Astrocyte of the cerebellum (primary cell): ENCODE measurements around the gene MSI2.

Experiments
- DNase-seq: peaks from one replicate; pipeline ENCODE4 v3.0.0-alpha.2; 2011; ENCODE audit warnings: low read depth
- H3K4me3 ChIP-seq: 2 replicates; pipeline ENCODE4 v1.5.1; 2011; ENCODE audit warnings: mild to moderate bottlenecking, low read depth, low read length, moderate library complexity
- in situ Hi-C: cut with HindIII; loops from 2 replicates; pipeline ENCODE4 v1.10.0; 2017; ENCODE audit warnings: low sequenced_read_pairs
- TF ChIP-seq, protein P1 (sequence below): IDR thresholded peaks from 2 replicates; pipeline ENCODE4 v1.5.1; 2012; ENCODE audit warnings: low read length, low read depth, moderate library complexity, mild to moderate bottlenecking; ENCODE audit errors: missing control alignments

The MSI2 gene

GRCh38 chr17:57629470-57629869 lies 373.1 kb downstream of the MSI2 start:
- no peak for DNase-seq
- TF ChIP-seq, protein P1, sequence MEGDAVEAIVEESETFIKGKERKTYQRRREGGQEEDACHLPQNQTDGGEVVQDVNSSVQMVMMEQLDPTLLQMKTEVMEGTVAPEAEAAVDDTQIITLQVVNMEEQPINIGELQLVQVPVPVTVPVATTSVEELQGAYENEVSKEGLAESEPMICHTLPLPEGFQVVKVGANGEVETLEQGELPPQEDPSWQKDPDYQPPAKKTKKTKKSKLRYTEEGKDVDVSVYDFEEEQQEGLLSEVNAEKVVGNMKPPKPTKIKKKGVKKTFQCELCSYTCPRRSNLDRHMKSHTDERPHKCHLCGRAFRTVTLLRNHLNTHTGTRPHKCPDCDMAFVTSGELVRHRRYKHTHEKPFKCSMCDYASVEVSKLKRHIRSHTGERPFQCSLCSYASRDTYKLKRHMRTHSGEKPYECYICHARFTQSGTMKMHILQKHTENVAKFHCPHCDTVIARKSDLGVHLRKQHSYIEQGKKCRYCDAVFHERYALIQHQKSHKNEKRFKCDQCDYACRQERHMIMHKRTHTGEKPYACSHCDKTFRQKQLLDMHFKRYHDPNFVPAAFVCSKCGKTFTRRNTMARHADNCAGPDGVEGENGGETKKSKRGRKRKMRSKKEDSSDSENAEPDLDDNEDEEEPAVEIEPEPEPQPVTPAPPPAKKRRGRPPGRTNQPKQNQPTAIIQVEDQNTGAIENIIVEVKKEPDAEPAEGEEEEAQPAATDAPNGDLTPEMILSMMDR = no peak
- in situ Hi-C loops = no loop called here
- no peak overlapping the region for H3K4me3 ChIP-seq

- DNase-seq = no peak
- in situ Hi-C loops = no loop called here
- H3K4me3 ChIP-seq = no peak overlapping the region
- TF ChIP-seq, protein P1 = no peak
These were observed 373.6 kb downstream of the MSI2 start for GRCh38 chr17:57629886-57630285.

DNA sequence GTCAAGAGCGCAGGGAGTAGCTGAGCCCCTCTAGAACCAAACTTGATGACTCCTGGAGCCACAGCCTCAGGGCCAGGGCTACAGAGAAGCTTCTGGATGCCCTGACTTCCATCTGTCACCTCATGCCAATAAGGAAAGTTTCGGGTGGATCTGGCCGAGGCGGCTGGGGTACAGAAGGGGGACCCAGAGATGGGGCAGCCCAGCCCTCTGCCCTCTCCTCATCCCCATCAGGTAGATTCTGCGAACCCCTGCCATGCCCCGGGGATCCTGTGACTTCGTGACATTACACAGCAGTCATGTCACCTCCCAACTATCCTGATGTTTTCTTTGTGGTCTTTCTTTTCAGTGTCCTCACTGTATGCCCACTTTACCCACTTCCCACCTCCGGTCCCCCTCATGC lies 374.4 kb downstream of the MSI2 start:
- TF ChIP-seq, protein P1 = no peak
- in situ Hi-C loops = no loop called here
- DNase-seq = no peak
- no peak overlapping the region for H3K4me3 ChIP-seq

DNA sequence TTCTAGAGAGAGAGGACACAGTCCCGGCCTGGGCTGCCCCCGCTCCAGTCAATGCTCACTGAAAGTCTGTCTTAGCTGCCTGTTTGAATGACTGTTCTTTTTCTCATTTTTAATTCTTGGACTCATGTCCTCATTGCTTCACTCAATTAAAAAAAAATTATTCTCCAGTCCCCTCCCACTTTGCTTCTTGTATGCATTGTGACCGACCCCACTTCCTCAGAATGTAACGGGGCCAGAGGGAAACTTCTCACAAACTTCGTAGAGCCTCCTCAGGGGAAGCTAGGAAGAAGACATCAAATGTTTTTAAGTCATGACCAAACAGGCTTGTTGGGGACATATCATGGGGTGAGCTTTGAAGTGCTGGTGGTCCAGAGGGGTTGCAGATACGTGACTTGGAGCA lies 375.5 kb downstream of the MSI2 start:
- in situ Hi-C loops = no loop called here
- TF ChIP-seq, protein P1 = no peak
- DNase-seq = no peak
- no peak overlapping the region for H3K4me3 ChIP-seq

- no peak overlapping the region for H3K4me3 ChIP-seq
- TF ChIP-seq, protein P1 = no peak
- DNase-seq = no peak
- in situ Hi-C loops = no loop called here
These were observed 376.0 kb downstream of the MSI2 start for GRCh38 chr17:57632294-57632693.

GRCh38 chr17:57633236-57633635 lies 376.9 kb downstream of the MSI2 start:
- H3K4me3 ChIP-seq = no peak overlapping the region
- DNase-seq = no peak
- in situ Hi-C loops = no loop called here
- TF ChIP-seq, protein P1 = no peak
